ENCODE data around the gene JMJD6. TPM values are rescaled to one million over a fixed set of nuclear protein-coding genes. Genes with fewer than 3 reads are reported as not detected.

The JMJD6 gene
- total RNA-seq, 2 donors from 2014 or later, result 38.6 to 41.6 TPM

- Histone ChIP-seq H3K4me1 (no peaks in the 10 kb centered on the region), H3K9me3 (no peaks in the 10 kb centered on the region), H3K4me3 (no peak overlapping the region), H3K36me3 (no peaks in the 10 kb centered on the region), H3K27ac (no peak overlapping the region), H3K9ac (ENCODE audit: low read depth in 2 of 2, low read length in 2 of 2) (no peak overlapping the region), H3K27me3 (no peaks in the 10 kb centered on the region)
- TF ChIP-seq CTCF (IDR thresholded peaks at IDR 0.05), result no peak
- DNase-seq, result no peak
- intact Hi-C loops (cut with DNase I), result no loop called here
These were observed 28.9 kb upstream of the JMJD6 start for GRCh38 chr17:76755285-76755684.

GRCh38 chr17:76753061-76753961, 26.9 kb upstream of the JMJD6 start:
- TF ChIP-seq CTCF (IDR thresholded peaks at IDR 0.05), result no peak
- H3K9ac ChIP-seq (ENCODE audit: low read depth in 2 of 2, low read length in 2 of 2), result no peak overlapping the region
- H3K9me3 ChIP-seq, result no peaks in the 10 kb centered on the region
- H3K4me3 ChIP-seq, result no peak overlapping the region
- H3K4me1 ChIP-seq, result no peaks in the 10 kb centered on the region
- H3K27ac ChIP-seq, result no peak overlapping the region
- intact Hi-C loops (cut with DNase I), result no loop called here
- DNase-seq, result no peak
- H3K36me3 ChIP-seq, result no peaks in the 10 kb centered on the region
- no peaks in the 10 kb centered on the region for H3K27me3 ChIP-seq

DNA sequence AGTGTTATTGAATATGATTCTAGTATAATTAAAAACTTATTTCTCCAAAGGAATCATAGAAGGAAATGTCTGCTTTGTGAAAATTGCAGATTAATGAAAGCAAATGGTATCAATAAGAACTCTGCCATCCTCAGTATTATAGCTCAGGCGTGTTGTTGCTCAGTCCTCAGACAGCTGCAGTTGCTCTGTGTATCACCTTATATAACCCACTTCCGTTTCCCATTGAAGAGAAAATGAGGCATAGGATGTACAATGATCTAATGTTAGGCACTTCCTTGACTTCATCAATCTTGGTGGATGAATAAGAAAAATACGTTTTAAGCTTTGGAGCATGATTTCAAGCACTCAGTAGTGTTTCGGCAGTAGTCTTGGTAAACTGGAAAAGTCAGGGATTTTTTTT, 25.6 kb upstream of the JMJD6 start:
- H3K27ac ChIP-seq, result no peak overlapping the region
- H3K27me3 ChIP-seq, result no peaks in the 10 kb centered on the region
- TF ChIP-seq CTCF (IDR thresholded peaks at IDR 0.05), result no peak
- intact Hi-C loops (cut with DNase I), result no loop called here
- H3K9me3 ChIP-seq, result no peaks in the 10 kb centered on the region
- H3K36me3 ChIP-seq, result no peaks in the 10 kb centered on the region
- H3K9ac ChIP-seq (ENCODE audit: low read depth in 2 of 2, low read length in 2 of 2), result no peak overlapping the region
- no peak for DNase-seq
- H3K4me3 ChIP-seq, result no peak overlapping the region
- H3K4me1 ChIP-seq, result no peaks in the 10 kb centered on the region

DNA sequence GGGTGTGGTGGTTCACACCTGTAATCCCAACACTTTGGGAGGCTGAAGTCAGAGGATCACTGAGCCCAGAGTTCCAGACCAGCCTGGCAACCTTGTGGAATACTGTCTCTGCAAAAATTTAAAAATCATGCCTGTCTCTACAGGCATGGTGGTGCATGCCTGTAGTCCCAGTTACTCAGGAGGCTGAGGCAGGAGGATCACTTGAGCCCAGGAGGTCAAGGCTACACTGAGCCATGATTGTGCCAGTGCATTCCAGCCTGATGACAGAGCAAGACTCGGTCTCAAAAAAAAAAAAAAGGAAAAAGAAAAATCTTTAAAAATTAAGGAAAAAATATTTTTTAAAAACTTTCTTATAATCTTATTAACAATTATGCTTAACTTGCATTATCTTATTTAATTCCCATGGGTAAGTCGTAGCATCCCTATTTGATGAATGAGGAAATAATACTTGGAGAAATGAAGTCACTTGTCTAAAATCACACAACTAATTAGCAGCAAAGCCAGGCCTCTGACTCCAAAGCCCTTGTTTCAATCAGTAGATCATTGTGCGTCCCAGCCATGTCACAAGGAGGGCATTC, 25.1 kb upstream of the JMJD6 start:
- Histone ChIP-seq H3K4me1 (no peaks in the 10 kb centered on the region), H3K9ac (ENCODE audit: low read depth in 2 of 2, low read length in 2 of 2) (no peak overlapping the region), H3K27me3 (no peaks in the 10 kb centered on the region), H3K4me3 (no peak overlapping the region), H3K27ac (no peak overlapping the region), H3K9me3 (no peaks in the 10 kb centered on the region), H3K36me3 (no peaks in the 10 kb centered on the region)
- TF ChIP-seq CTCF (IDR thresholded peaks at IDR 0.05), result no peak
- intact Hi-C loops (cut with DNase I), result no loop called here
- no peak for DNase-seq

DNA sequence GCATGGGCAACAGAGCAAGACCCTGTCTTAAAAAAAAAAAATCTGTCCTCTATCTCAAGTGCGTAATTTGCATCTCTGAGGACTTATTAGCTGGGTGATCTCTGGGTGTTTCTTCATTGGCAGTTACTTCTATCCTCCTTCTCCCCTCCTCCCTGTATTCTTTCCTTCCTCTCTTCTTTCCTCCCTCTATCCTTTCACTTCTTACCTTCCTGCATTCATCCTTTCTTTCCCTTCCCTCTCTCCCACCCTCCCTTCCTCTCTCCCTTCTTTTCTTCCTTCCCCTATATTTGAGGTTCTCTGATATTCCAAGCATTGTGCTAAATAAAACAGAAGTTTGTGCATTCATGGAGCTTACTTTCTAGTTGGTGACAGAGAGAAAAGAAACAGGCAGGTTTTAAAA, 22.3 kb upstream of the JMJD6 start:
- Histone ChIP-seq H3K27me3 (no peaks in the 10 kb centered on the region), H3K36me3 (peaks cover 9% of the 10 kb centered on the region), H3K27ac (no peak overlapping the region), H3K4me3 (no peak overlapping the region), H3K4me1 (no peaks in the 10 kb centered on the region), H3K9ac (ENCODE audit: low read depth in 2 of 2, low read length in 2 of 2) (no peak overlapping the region), H3K9me3 (no peaks in the 10 kb centered on the region)
- intact Hi-C loops (cut with DNase I), result no loop called here
- TF ChIP-seq CTCF (IDR thresholded peaks at IDR 0.05), result no peak
- DNase-seq, result no peak

Measured in colonic mucosa (tissue), 4 donors.